ENCODE data around the gene TPI1. TPM values are rescaled to one million over a fixed set of nuclear protein-coding genes. Genes with fewer than 3 reads are reported as not detected.
A peak's percentile ranks its signal among the peaks of the same experiment; 100 is the strongest.

The TPI1 gene
- total RNA-seq, 2 experiments from 2014 or later = 608 to 801 TPM

DNA sequence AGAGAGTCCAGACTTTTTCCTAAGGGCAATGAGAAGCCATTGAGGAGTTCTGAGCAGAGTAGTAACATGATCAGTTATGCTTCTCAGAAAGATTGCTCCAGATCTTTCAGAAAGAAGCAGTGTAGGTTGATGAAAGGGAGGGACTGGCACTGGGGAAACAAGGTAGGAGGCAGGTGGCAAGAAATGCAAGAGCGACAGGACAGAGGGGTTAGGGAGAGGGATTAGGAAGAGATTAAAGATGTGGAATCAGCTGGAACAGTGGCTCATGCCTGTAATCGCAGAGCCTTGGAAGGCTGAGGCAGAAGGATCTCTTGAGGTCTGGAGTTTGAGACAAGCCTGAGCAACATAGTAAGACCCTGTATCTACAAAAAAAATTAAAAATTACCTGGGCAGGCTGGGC, 19.7 kb upstream of the TPI1 start:
- CTCF ChIA-PET (ENCODE audit: unreplicated experiment) = interaction anchor here (1.4 kb wide), 1 partner anchor 25 kb away, joined by 3 read pairs; the partner anchor contains the start of gene SPSB2
- POLR2A ChIA-PET = interaction anchor here (1.9 kb wide), 1 partner anchor 8 kb away, joined by 11 read pairs; the partner anchor contains the start of gene GNB3
- no TSS peak for BruUV-seq (replicated peaks)

GRCh38 chr12:6849427-6849826, 17.9 kb upstream of the TPI1 start:
- intact Hi-C loops (cut with micrococcal nuclease; ENCODE audit: unreplicated experiment) = no loop called here
- no peak overlapping the region for H2AFZ ChIP-seq (ENCODE audit: low read length)
- no peak overlapping the region for H3K27ac ChIP-seq (ENCODE audit: low read depth, low read length, poor library complexity, severe bottlenecking)
- TF ChIP-seq EZH2phosphoT487 (IDR thresholded peaks at IDR 0.05; ENCODE audit: borderline replicate concordance, low read depth, low read length) (no peak), CTCF (conservative IDR thresholded peaks at IDR 0.05; ENCODE audit: low read length) (no peak)
- H3K9me2 ChIP-seq (ENCODE audit: insufficient read depth, low read length) = no peaks in the 10 kb centered on the region
- H3K36me3 ChIP-seq (ENCODE audit: insufficient read depth, low read length) = peaks cover 67% of the 10 kb centered on the region
- DNase-seq (ENCODE audit: low spot score) = no peak
- peak overlapping the region; percentile 93 for H3K4me3 ChIP-seq (ENCODE audit: low read depth, low read length, poor library complexity, severe bottlenecking)
- H3K79me2 ChIP-seq (ENCODE audit: insufficient read depth, low read depth, low read length) = peaks cover 40% of the 10 kb centered on the region
- ChIA-PET CTCF (ENCODE audit: unreplicated experiment) (interaction anchor here (2.9 kb wide), 1 partner anchor 23 kb away, joined by 9 read pairs; the partner anchor contains the start of gene SPSB2), POLR2A (interaction anchor here (0.8 to 6.0 kb wide), 2 partner anchors 9 to 15 kb away, joined by 3 to 101 read pairs; partner anchors contain the start of gene GNB3)
- H3K4me1 ChIP-seq (ENCODE audit: insufficient read depth, low read length, poor library complexity, severe bottlenecking) = peaks cover 35% of the 10 kb centered on the region
- no TSS peak for BruUV-seq (replicated peaks)
- peaks cover 6% of the 10 kb centered on the region for H4K20me1 ChIP-seq (ENCODE audit: insufficient read depth, low read length)
- peak overlapping the region; percentile 73 for H3K4me2 ChIP-seq (ENCODE audit: low read length)
- no peaks in the 10 kb centered on the region for H3K9me3 ChIP-seq (ENCODE audit: low read length)

More for the DNA sequence above, 19.7 kb upstream of the TPI1 start:
- intact Hi-C loops (cut with micrococcal nuclease; ENCODE audit: unreplicated experiment) = no loop called here
- no peaks in the 10 kb centered on the region for H4K20me1 ChIP-seq (ENCODE audit: insufficient read depth, low read length)
- TF ChIP-seq CTCF (conservative IDR thresholded peaks at IDR 0.05; ENCODE audit: low read length) = no peak
- no peak for TF ChIP-seq EZH2phosphoT487 (IDR thresholded peaks at IDR 0.05; ENCODE audit: borderline replicate concordance, low read depth, low read length)
- H3K4me3 ChIP-seq (ENCODE audit: low read depth, low read length, poor library complexity, severe bottlenecking) = no peak overlapping the region
- peaks cover 23% of the 10 kb centered on the region for H3K79me2 ChIP-seq (ENCODE audit: insufficient read depth, low read depth, low read length)
- DNase-seq (ENCODE audit: low spot score) = no peak
- no peak overlapping the region for H2AFZ ChIP-seq (ENCODE audit: low read length)
- H3K36me3 ChIP-seq (ENCODE audit: insufficient read depth, low read length) = peaks cover 64% of the 10 kb centered on the region
- no peaks in the 10 kb centered on the region for H3K9me2 ChIP-seq (ENCODE audit: insufficient read depth, low read length)
- H3K9me3 ChIP-seq (ENCODE audit: low read length) = no peaks in the 10 kb centered on the region
- peaks cover 34% of the 10 kb centered on the region for H3K4me1 ChIP-seq (ENCODE audit: insufficient read depth, low read length, poor library complexity, severe bottlenecking)
- H3K4me2 ChIP-seq (ENCODE audit: low read length) = no peak overlapping the region
- H3K27ac ChIP-seq (ENCODE audit: low read depth, low read length, poor library complexity, severe bottlenecking) = no peak overlapping the region

- H3K4me1 ChIP-seq (ENCODE audit: insufficient read depth, low read length, poor library complexity, severe bottlenecking) = peaks cover 35% of the 10 kb centered on the region
- no peak overlapping the region for H2AFZ ChIP-seq (ENCODE audit: low read length)
- DNase-seq (ENCODE audit: low spot score) = peak; percentile 25
- BruUV-seq (replicated peaks) = no TSS peak
- no peak for TF ChIP-seq EZH2phosphoT487 (IDR thresholded peaks at IDR 0.05; ENCODE audit: borderline replicate concordance, low read depth, low read length)
- TF ChIP-seq CTCF (conservative IDR thresholded peaks at IDR 0.05; ENCODE audit: low read length) = no peak
- H3K4me3 ChIP-seq (ENCODE audit: low read depth, low read length, poor library complexity, severe bottlenecking) = peak overlapping the region; percentile 93
- H3K27ac ChIP-seq (ENCODE audit: low read depth, low read length, poor library complexity, severe bottlenecking) = peak overlapping the region; percentile 86
- ChIA-PET CTCF (ENCODE audit: unreplicated experiment) (interaction anchor here (2.8 to 2.9 kb wide), 2 partner anchors 8 to 23 kb away, joined by 9 to 14 read pairs; partner anchors contain the start of genes GNB3 and SPSB2), POLR2A (interaction anchor here (0.8 to 6.0 kb wide), 5 partner anchors 9 to 258 kb away, joined by 3 to 101 read pairs (median 4); partner anchors contain the start of genes GNB3 and TPI1)
- H3K79me2 ChIP-seq (ENCODE audit: insufficient read depth, low read depth, low read length) = peaks cover 46% of the 10 kb centered on the region
- H4K20me1 ChIP-seq (ENCODE audit: insufficient read depth, low read length) = peaks cover 6% of the 10 kb centered on the region
- intact Hi-C loops (cut with micrococcal nuclease; ENCODE audit: unreplicated experiment) = loop anchor here (5.0 kb wide), 1 partner anchor 122 kb away; the partner anchor contains the start of genes EMG1 and PHB2
- peak overlapping the region; percentile 73 for H3K4me2 ChIP-seq (ENCODE audit: low read length)
- H3K36me3 ChIP-seq (ENCODE audit: insufficient read depth, low read length) = peaks cover 64% of the 10 kb centered on the region
- no peaks in the 10 kb centered on the region for H3K9me2 ChIP-seq (ENCODE audit: insufficient read depth, low read length)
- no peaks in the 10 kb centered on the region for H3K9me3 ChIP-seq (ENCODE audit: low read length)
Measured at GRCh38 chr12:6849976-6850560, 17.3 kb upstream of the TPI1 start.
